WTC11 (cell line): ENCODE measurements around the gene MON1A.

ENCODE experiments used
- EMX1 ChIP-seq: fragments of 250-450 bp; sonication (Bioruptor Pico); IDR thresholded peaks from 2 replicates; pipeline ENCODE4 v1.8.0; 2021; ENCODE audit warnings: mild to moderate bottlenecking
- NFE2L1 ChIP-seq: sonication (generic); formaldehyde crosslinking; IDR thresholded peaks from 2 replicates; pipeline ENCODE4 v1.8.1; 2023; ENCODE audit warnings: missing genetic modification reagents
- NFYB ChIP-seq: sonication (generic); formaldehyde crosslinking; conservative IDR thresholded peaks from 2 replicates; pipeline ENCODE4 v1.8.0; 2022; ENCODE audit warnings: low read depth, missing genetic modification reagents
- NR1H2 ChIP-seq: sonication (generic); formaldehyde crosslinking; IDR thresholded peaks from 2 replicates; pipeline ENCODE4 v1.9.0; 2021; ENCODE audit warnings: mild to moderate bottlenecking, moderate library complexity, missing genetic modification reagents
- PRDM15 ChIP-seq: sonication (generic); formaldehyde crosslinking; IDR thresholded peaks from 2 replicates; pipeline ENCODE4 v1.8.0; 2022; ENCODE audit warnings: missing genetic modification reagents
- TEAD1 ChIP-seq: sonication (generic); formaldehyde crosslinking; IDR thresholded peaks from 2 replicates; pipeline ENCODE4 v1.8.0; 2022; ENCODE audit warnings: mild to moderate bottlenecking, missing genetic modification reagents
- TF ChIP-seq, protein P1 (sequence below): fragments of 200-600 bp; IDR thresholded peaks from 2 replicates; pipeline ENCODE4 v1.8.0; 2022; ENCODE audit warnings: antibody characterized with exemption
- TF ChIP-seq, protein P2 (sequence below): sonication (generic); formaldehyde crosslinking; IDR thresholded peaks from 2 replicates; pipeline ENCODE4 v1.8.1; 2023; ENCODE audit warnings: mild to moderate bottlenecking, missing genetic modification reagents, moderate library complexity
- TF ChIP-seq, protein P3 (sequence below): sonication (generic); formaldehyde crosslinking; IDR thresholded peaks from 2 replicates; pipeline ENCODE4 v1.8.1; 2022; ENCODE audit warnings: missing genetic modification reagents, borderline replicate concordance
- TF ChIP-seq, protein P4 (sequence below): sonication (generic); formaldehyde crosslinking; IDR thresholded peaks from 2 replicates; pipeline ENCODE4 v1.8.0; 2022; ENCODE audit warnings: mild to moderate bottlenecking, missing genetic modification reagents
- TF ChIP-seq, protein P5 (sequence below): sonication (generic); formaldehyde crosslinking; conservative IDR thresholded peaks from 2 replicates; pipeline ENCODE4 v1.8.1; 2023; ENCODE audit warnings: mild to moderate bottlenecking, low read depth, missing genetic modification reagents, moderate library complexity

DNA sequence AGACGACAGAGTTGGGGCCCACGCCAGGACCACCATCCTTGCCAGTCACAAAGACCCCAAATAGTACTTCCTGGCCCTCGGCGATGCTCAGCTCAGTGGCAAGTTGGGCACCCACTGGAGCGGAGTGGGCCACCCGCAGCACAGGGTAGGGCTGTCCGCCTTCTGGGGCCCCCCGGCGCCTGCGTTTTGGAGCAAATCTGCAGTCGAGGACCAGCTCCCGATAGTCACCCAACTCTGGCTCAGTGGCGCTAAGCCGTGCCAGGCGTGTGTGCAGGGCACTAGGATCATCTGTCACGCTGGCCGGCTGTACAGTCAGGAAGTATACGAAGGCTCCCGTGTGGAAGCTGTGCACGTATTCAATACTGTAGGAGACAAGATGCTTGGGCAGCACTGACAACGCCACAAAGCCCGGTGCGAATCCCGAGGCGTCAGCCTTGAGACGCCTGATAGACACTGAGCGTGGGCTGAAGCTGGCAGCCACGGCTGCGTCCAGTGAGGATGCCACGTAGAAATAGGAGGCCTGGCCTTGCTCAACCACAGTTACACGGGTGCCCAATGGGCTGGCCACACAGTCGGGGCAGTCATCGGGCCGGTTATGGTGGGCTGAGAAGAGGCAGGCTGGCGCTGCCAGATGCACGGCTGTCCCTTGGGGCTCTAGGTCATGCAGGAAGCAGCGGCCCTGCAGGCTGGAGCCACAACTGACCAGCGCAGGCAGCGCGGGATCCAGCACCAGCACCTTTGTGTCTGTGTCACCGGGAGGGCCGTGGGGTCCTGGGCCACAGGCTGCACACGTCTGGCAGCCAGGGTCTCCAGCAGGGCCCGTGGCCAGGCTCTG is 26.9 kb downstream of the MON1A start:
- TF ChIP-seq, protein P1, sequence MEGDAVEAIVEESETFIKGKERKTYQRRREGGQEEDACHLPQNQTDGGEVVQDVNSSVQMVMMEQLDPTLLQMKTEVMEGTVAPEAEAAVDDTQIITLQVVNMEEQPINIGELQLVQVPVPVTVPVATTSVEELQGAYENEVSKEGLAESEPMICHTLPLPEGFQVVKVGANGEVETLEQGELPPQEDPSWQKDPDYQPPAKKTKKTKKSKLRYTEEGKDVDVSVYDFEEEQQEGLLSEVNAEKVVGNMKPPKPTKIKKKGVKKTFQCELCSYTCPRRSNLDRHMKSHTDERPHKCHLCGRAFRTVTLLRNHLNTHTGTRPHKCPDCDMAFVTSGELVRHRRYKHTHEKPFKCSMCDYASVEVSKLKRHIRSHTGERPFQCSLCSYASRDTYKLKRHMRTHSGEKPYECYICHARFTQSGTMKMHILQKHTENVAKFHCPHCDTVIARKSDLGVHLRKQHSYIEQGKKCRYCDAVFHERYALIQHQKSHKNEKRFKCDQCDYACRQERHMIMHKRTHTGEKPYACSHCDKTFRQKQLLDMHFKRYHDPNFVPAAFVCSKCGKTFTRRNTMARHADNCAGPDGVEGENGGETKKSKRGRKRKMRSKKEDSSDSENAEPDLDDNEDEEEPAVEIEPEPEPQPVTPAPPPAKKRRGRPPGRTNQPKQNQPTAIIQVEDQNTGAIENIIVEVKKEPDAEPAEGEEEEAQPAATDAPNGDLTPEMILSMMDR, result no peak
- TF ChIP-seq EMX1 (no peak), NR1H2 (no peak), PRDM15 (CRISPR knock-in tag) (no peak), TEAD1 (CRISPR knock-in tag) (no peak), NFE2L1 (CRISPR knock-in tag) (no peak), NFYB (no peak)
- TF ChIP-seq, protein P2, sequence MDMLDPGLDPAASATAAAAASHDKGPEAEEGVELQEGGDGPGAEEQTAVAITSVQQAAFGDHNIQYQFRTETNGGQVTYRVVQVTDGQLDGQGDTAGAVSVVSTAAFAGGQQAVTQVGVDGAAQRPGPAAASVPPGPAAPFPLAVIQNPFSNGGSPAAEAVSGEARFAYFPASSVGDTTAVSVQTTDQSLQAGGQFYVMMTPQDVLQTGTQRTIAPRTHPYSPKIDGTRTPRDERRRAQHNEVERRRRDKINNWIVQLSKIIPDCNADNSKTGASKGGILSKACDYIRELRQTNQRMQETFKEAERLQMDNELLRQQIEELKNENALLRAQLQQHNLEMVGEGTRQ, result no peak
- TF ChIP-seq, protein P3, sequence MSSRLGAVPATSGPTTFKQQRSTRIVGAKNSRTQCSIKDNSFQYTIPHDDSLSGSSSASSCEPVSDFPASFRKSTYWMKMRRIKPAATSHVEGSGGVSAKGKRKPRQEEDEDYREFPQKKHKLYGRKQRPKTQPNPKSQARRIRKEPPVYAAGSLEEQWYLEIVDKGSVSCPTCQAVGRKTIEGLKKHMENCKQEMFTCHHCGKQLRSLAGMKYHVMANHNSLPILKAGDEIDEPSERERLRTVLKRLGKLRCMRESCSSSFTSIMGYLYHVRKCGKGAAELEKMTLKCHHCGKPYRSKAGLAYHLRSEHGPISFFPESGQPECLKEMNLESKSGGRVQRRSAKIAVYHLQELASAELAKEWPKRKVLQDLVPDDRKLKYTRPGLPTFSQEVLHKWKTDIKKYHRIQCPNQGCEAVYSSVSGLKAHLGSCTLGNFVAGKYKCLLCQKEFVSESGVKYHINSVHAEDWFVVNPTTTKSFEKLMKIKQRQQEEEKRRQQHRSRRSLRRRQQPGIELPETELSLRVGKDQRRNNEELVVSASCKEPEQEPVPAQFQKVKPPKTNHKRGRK (CRISPR knock-in tag), result no peak
- TF ChIP-seq, protein P4, sequence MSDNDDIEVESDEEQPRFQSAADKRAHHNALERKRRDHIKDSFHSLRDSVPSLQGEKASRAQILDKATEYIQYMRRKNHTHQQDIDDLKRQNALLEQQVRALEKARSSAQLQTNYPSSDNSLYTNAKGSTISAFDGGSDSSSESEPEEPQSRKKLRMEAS (CRISPR knock-in tag), result no peak
- TF ChIP-seq, protein P5, sequence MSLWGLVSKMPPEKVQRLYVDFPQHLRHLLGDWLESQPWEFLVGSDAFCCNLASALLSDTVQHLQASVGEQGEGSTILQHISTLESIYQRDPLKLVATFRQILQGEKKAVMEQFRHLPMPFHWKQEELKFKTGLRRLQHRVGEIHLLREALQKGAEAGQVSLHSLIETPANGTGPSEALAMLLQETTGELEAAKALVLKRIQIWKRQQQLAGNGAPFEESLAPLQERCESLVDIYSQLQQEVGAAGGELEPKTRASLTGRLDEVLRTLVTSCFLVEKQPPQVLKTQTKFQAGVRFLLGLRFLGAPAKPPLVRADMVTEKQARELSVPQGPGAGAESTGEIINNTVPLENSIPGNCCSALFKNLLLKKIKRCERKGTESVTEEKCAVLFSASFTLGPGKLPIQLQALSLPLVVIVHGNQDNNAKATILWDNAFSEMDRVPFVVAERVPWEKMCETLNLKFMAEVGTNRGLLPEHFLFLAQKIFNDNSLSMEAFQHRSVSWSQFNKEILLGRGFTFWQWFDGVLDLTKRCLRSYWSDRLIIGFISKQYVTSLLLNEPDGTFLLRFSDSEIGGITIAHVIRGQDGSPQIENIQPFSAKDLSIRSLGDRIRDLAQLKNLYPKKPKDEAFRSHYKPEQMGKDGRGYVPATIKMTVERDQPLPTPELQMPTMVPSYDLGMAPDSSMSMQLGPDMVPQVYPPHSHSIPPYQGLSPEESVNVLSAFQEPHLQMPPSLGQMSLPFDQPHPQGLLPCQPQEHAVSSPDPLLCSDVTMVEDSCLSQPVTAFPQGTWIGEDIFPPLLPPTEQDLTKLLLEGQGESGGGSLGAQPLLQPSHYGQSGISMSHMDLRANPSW (CRISPR knock-in tag), result no peak
